Measurements from ENCODE around the gene WNT7B. TPM values are rescaled to one million over a fixed set of nuclear protein-coding genes. Genes with fewer than 3 reads are reported as not detected.

Gene WNT7B
- total RNA-seq, 1 donor from 2014 or later, result 0.15 TPM

DNA sequence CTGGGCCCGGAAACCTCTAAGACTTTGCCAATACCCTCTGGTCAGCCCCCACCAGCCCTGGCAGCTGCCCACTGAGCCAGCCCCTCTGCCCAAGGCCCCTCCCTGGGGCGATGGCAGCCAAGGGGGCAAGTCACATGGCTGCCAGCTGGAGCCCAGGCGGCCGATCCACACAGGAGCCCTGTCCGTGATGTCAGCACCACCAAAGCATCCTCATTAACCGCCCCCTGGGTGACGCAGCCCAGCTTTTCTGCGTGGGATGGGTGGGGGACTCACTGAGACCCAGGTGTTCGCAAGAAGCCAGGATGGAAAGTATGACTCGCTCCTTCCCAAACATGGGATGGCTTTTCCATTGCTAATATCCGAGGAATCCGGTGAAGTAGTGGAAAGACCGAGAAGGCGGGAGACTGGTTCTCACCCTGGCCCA is 46.6 kb upstream of the WNT7B start:
- peak; percentile 64 for DNase-seq (ENCODE audit: low spot score)
- peaks cover 54% of the 10 kb centered on the region for H3K4me1 Mint-ChIP-seq (ENCODE audit: low read depth)
- TF ChIP-seq, protein P1, sequence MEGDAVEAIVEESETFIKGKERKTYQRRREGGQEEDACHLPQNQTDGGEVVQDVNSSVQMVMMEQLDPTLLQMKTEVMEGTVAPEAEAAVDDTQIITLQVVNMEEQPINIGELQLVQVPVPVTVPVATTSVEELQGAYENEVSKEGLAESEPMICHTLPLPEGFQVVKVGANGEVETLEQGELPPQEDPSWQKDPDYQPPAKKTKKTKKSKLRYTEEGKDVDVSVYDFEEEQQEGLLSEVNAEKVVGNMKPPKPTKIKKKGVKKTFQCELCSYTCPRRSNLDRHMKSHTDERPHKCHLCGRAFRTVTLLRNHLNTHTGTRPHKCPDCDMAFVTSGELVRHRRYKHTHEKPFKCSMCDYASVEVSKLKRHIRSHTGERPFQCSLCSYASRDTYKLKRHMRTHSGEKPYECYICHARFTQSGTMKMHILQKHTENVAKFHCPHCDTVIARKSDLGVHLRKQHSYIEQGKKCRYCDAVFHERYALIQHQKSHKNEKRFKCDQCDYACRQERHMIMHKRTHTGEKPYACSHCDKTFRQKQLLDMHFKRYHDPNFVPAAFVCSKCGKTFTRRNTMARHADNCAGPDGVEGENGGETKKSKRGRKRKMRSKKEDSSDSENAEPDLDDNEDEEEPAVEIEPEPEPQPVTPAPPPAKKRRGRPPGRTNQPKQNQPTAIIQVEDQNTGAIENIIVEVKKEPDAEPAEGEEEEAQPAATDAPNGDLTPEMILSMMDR (IDR thresholded peaks at IDR 0.05), result no peak
- no peak overlapping the region for H3K4me3 Mint-ChIP-seq (ENCODE audit: unreplicated experiment)
- no peaks in the 10 kb centered on the region for H3K9me3 Mint-ChIP-seq (ENCODE audit: low read depth)
- no peaks in the 10 kb centered on the region for H3K27me3 Mint-ChIP-seq (ENCODE audit: low read depth)
- H3K27ac Mint-ChIP-seq (ENCODE audit: unreplicated experiment), result peak overlapping the region; percentile 32
- no peaks in the 10 kb centered on the region for H3K36me3 Mint-ChIP-seq (ENCODE audit: low read depth)

DNA sequence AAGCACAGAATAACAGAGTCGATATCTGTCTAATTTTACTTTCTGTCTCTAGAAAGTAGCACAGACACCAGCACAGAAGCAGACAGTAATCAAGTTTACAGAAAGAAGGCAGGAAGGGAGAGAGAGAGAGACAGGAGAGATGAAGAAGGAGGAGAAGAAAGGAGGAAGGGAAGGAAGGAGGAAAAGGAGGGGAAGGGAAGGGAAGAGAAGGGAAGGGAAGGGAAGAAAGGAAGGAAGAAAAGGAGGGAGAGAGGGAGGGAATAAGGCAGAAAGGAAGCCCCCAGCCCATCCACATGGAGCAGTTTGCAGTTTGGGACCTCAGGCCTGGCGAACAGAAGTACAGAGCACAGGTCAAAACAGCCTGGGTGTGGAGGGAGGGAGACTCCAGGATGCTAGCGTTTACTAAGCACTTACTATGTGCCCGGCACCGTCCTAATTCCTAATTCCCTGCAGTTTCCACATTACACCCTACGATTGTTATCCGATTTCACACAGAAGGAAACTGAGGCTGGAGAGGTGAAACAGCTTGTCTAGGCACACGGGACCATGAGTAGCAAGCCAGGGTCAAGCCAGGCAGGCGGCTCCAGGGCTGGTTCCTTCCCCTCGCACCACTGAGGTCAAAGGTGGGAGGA is 46.0 kb upstream of the WNT7B start:
- peaks cover 2% of the 10 kb centered on the region for H3K9me3 Mint-ChIP-seq (ENCODE audit: low read depth)
- no peak overlapping the region for H3K4me3 Mint-ChIP-seq (ENCODE audit: unreplicated experiment)
- TF ChIP-seq, protein P1 (IDR thresholded peaks at IDR 0.05), result no peak
- H3K36me3 Mint-ChIP-seq (ENCODE audit: low read depth), result no peaks in the 10 kb centered on the region
- H3K27me3 Mint-ChIP-seq (ENCODE audit: low read depth), result no peaks in the 10 kb centered on the region
- H3K4me1 Mint-ChIP-seq (ENCODE audit: low read depth), result peaks cover 56% of the 10 kb centered on the region
- DNase-seq (ENCODE audit: low spot score), result peak; percentile 26
- peak overlapping the region; percentile 52 for H3K27ac Mint-ChIP-seq (ENCODE audit: unreplicated experiment)

DNA sequence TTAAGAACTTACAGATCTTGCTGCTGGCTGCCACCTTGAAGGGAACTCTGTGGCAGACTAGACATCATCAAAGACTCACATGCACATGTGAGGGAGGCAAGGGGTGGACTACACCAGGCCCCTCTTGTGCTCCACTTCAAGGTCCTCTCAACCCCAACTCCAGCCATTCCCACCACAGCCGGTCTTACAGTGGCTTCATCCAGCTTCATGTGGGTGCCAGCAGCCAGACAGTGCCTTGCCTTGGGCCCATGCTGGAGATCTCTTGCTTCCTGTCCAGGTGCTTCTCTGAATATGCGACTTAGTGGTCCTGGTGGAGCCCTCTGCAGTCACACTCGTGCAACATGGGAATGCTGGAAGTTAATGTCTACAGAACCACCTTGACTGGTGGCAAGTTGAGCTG is 44.6 kb upstream of the WNT7B start:
- TF ChIP-seq, protein P1 (IDR thresholded peaks at IDR 0.05), result no peak
- Mint-ChIP-seq H3K4me1 (ENCODE audit: low read depth) (peaks cover 62% of the 10 kb centered on the region), H3K36me3 (ENCODE audit: low read depth) (no peaks in the 10 kb centered on the region), H3K27me3 (ENCODE audit: low read depth) (no peaks in the 10 kb centered on the region), H3K27ac (ENCODE audit: unreplicated experiment) (no peak overlapping the region), H3K4me3 (ENCODE audit: unreplicated experiment) (no peak overlapping the region), H3K9me3 (ENCODE audit: low read depth) (peaks cover 2% of the 10 kb centered on the region)
- DNase-seq (ENCODE audit: low spot score), result peak; percentile 54

DNA sequence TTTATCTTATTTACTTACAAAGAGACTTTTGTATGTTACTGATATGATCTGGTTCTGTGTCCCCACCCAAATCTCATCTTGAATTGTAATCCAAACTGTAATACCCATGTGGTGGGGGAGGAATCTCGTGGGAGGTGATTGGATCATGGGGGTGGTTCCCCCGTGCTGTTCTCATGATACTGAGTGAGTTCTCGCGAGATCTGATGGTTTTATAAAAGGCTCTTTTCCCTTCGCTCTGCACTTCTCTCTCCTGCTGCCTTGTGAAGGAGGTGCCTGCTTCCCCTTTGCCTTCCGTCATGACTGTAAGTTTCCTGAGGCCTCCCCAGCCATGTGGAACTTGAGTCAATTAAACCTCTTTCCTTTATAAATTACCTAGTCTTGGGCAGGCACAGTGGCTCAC is 42.4 kb upstream of the WNT7B start:
- Mint-ChIP-seq H3K36me3 (ENCODE audit: low read depth) (no peaks in the 10 kb centered on the region), H3K9me3 (ENCODE audit: low read depth) (peaks cover 2% of the 10 kb centered on the region), H3K4me1 (ENCODE audit: low read depth) (peaks cover 62% of the 10 kb centered on the region), H3K27me3 (ENCODE audit: low read depth) (no peaks in the 10 kb centered on the region), H3K4me3 (ENCODE audit: unreplicated experiment) (peak overlapping the region; percentile 36), H3K27ac (ENCODE audit: unreplicated experiment) (peak overlapping the region; percentile 88)
- TF ChIP-seq, protein P1 (IDR thresholded peaks at IDR 0.05), result no peak
- DNase-seq (ENCODE audit: low spot score), result no peak

DNA sequence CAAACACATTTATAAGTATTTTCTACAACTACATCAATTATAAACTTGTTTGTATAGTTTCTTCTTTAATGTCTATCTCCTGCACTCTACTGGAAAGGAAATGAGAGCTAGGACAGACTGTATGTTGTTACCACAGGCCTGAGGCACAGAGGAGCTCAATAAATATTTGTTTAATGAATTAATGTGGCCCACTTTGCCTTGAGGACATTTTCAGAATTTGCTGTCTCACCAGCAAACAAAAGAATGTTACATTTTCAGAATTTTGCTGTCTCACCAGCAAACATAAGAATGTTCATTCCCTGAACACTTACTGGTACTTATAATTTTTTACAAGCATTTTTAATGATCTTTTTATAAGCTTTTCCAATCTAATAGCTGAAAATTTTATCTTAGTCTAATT is 41.9 kb upstream of the WNT7B start:
- TF ChIP-seq, protein P1 (IDR thresholded peaks at IDR 0.05), result no peak
- H3K4me3 Mint-ChIP-seq (ENCODE audit: unreplicated experiment), result no peak overlapping the region
- no peaks in the 10 kb centered on the region for H3K27me3 Mint-ChIP-seq (ENCODE audit: low read depth)
- peak overlapping the region; percentile 88 for H3K27ac Mint-ChIP-seq (ENCODE audit: unreplicated experiment)
- peaks cover 61% of the 10 kb centered on the region for H3K4me1 Mint-ChIP-seq (ENCODE audit: low read depth)
- peaks cover 2% of the 10 kb centered on the region for H3K9me3 Mint-ChIP-seq (ENCODE audit: low read depth)
- no peaks in the 10 kb centered on the region for H3K36me3 Mint-ChIP-seq (ENCODE audit: low read depth)
- no peak for DNase-seq (ENCODE audit: low spot score)
